ENCODE data around the gene GTF2IRD1. TPM values are rescaled to one million over a fixed set of nuclear protein-coding genes. Genes with fewer than 3 reads are reported as not detected.
A peak's percentile ranks its signal among the peaks of the same experiment; 100 is the strongest.

GTF2IRD1 gene
- total and polyA plus RNA-seq, 9 of the 15 experiments (the other 6 are each of a cell fraction or from before 2014, with no cell fraction given), result 9.1 to 30.2 (median 14.0) TPM

- Histone ChIP-seq H3K4me1 (replicated peaks in 1 of 2; ENCODE audit: control insufficient read depth in 2 of 2, insufficient read depth in 2 of 2, low read length in 2 of 2) (peaks cover 0 to 17% of the 10 kb centered on the region in 2 experiments; a peak in 2 of 5 replicates), H4K20me1 (replicated peaks; ENCODE audit: control insufficient read depth, insufficient read depth, low read length) (peaks cover 12% of the 10 kb centered on the region; the same call in 1 of the 2 replicates), H2AFZ (ENCODE audit: low read depth, low read length) (no peak overlapping the region), H3K9ac (ENCODE audit: insufficient read depth in 1 of 2, low read depth in 2 of 2, low read length in 2 of 2) (peak overlapping the region in 1 of 2 experiments; percentile 62; a peak in 2 of 4 replicates), H3K4me2 (ENCODE audit: insufficient read depth, low read length) (no peak overlapping the region), H3K9me3 (replicated peaks; ENCODE audit: control insufficient read depth, insufficient read depth, low read depth, low read length) (no peaks in the 10 kb centered on the region), H3K27me3 (ENCODE audit: control insufficient read depth in 2 of 2, insufficient read depth in 2 of 2, low read length in 2 of 2) (no peaks in the 10 kb centered on the region), H3K79me2 (ENCODE audit: control insufficient read depth, insufficient read depth, low read length) (no peaks in the 10 kb centered on the region), H3K4me3 (no peak overlapping the region), H3K27ac (ENCODE audit: extremely low read depth, low read depth, low read length) (no peak overlapping the region), H3K36me3 (ENCODE audit: control insufficient read depth, insufficient read depth, low read length) (peaks cover 2% of the 10 kb centered on the region; the same call in 1 of the 3 replicates), H3K9me1 (ENCODE audit: control insufficient read depth, insufficient read depth, low read length) (no peaks in the 10 kb centered on the region)
- TF ChIP-seq HMBOX1 (IDR thresholded peaks at IDR 0.05) (no peak), CUX1 (CRISPR knock-in tag; IDR thresholded peaks at IDR 0.05) (no peak), GTF2E2 (tag; IDR thresholded peaks at IDR 0.05) (no peak)
- ChIA-PET POLR2A (no interaction called here), CTCF (ENCODE audit: low intra/inter-chr PET ratio) (no interaction called here)
- BruUV-seq (replicated peaks), result no TSS peak
- in situ Hi-C loops (cut with MboI), result no loop called here
- no peak for FAIRE-seq
- no peak for DNase-seq (ENCODE audit: extremely low read depth in 1 of 4, low spot score in 3 of 4)
- 66% methylated on average over 10 of the region's 10 CpGs for WGBS (ENCODE audit: insufficient coverage, low coverage, missing lambda C conversion rate)
- ATAC-seq, result no peak
- intact Hi-C loops (cut with micrococcal nuclease), result no loop called here
Measured at GRCh38 chr7:74501298-74501697, 47.6 kb downstream of the GTF2IRD1 start.
